Nephron progenitor cell (in vitro differentiated cells): ENCODE results near the gene ARGLU1.

Experiments
- DNase-seq: peaks from one replicate; pipeline ENCODE4 v3.0.0; 2021
- H3K27ac Mint-ChIP-seq: 2 replicates; pipeline ENCODE4 v1.8.0; 2021; ENCODE audit warnings: mild to moderate bottlenecking, moderate library complexity, mixed read lengths
- H3K27me3 Mint-ChIP-seq: 2 replicates; pipeline ENCODE4 v1.8.0; 2021; ENCODE audit warnings: mild to moderate bottlenecking, low read depth, mixed read lengths; ENCODE audit not compliant: poor library complexity
- H3K36me3 Mint-ChIP-seq: 2 replicates; pipeline ENCODE4 v1.8.0; 2021; ENCODE audit warnings: low read depth, mixed read lengths
- H3K4me1 Mint-ChIP-seq: 2 replicates; pipeline ENCODE4 v1.8.0; 2021; ENCODE audit warnings: mixed read lengths
- H3K4me3 Mint-ChIP-seq: 2 replicates; pipeline ENCODE4 v1.8.0; 2021; ENCODE audit warnings: mild to moderate bottlenecking, moderate library complexity, mixed read lengths
- H3K9me3 Mint-ChIP-seq: 2 replicates; pipeline ENCODE4 v1.8.0; 2021; ENCODE audit warnings: mild to moderate bottlenecking, moderate library complexity, mixed read lengths
- TF ChIP-seq, protein P1 (sequence below): fragments of 200-600 bp; sonication (generic); IDR thresholded peaks from 2 replicates; pipeline ENCODE4 v1.5.0; 2021; ENCODE audit warnings: antibody characterized with exemption

Gene ARGLU1

DNA sequence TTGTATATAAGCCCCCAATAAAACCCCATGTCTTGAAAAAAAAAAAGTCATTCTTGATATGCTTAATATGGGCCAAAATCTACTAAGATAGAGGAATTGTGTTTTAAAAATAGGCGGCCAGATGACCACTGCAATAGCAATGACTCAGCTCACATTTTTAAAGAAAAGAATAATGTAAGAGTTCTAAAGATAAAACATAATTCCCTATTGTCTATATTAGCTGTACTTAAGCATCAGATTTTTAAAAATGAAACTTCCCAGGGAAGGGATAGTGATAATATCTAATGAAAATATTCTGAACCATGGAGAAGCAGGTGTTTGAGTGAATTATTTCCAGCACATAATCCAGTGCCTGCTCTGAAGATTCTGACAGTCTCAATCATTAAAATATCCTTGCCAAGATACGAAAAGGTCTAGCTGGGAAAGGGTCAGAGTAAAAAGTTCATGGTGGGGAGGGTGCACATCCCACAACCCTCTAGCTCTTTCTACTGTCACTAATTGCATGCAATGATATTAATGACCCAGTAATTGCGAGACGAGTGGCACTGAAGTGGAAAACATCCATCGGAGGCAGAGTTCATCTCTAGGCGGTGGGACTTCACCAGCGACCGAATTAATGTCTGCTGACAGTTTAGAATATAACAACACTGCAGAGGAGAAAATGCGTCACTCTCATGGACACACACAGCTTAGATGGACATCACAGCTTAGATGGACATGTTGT lies 64.0 kb downstream of the ARGLU1 start:
- Mint-ChIP-seq H3K36me3 (peaks cover 82% of the 10 kb centered on the region), H3K27ac (peak overlapping the region; percentile 58), H3K4me3 (no peak overlapping the region), H3K9me3 (no peaks in the 10 kb centered on the region), H3K27me3 (no peaks in the 10 kb centered on the region), H3K4me1 (peaks cover 71% of the 10 kb centered on the region)
- no peak for DNase-seq
- TF ChIP-seq, protein P1, sequence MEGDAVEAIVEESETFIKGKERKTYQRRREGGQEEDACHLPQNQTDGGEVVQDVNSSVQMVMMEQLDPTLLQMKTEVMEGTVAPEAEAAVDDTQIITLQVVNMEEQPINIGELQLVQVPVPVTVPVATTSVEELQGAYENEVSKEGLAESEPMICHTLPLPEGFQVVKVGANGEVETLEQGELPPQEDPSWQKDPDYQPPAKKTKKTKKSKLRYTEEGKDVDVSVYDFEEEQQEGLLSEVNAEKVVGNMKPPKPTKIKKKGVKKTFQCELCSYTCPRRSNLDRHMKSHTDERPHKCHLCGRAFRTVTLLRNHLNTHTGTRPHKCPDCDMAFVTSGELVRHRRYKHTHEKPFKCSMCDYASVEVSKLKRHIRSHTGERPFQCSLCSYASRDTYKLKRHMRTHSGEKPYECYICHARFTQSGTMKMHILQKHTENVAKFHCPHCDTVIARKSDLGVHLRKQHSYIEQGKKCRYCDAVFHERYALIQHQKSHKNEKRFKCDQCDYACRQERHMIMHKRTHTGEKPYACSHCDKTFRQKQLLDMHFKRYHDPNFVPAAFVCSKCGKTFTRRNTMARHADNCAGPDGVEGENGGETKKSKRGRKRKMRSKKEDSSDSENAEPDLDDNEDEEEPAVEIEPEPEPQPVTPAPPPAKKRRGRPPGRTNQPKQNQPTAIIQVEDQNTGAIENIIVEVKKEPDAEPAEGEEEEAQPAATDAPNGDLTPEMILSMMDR = no peak

DNA sequence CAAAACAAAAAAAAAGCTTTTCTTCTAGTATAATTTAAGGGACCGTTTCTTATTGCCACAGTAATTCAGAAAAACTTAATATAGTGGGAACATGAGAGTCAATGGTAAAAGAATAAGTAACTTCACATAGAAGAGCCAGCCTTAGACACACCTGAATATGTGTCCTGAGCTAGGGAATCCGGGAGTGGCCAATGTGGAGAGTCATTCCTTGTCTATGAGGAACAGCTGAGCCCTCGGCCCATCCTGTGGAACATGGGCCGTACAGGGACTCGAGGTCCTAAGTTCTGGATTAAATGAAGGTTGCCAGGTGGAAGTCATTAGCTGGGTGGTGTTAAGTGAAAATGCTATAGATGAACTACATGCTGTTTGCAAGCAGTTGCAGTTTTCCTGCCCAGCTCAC lies 64.7 kb downstream of the ARGLU1 start:
- DNase-seq = no peak
- peaks cover 72% of the 10 kb centered on the region for H3K4me1 Mint-ChIP-seq
- no peaks in the 10 kb centered on the region for H3K27me3 Mint-ChIP-seq
- peak overlapping the region; percentile 58 for H3K27ac Mint-ChIP-seq
- no peak overlapping the region for H3K4me3 Mint-ChIP-seq
- no peaks in the 10 kb centered on the region for H3K9me3 Mint-ChIP-seq
- TF ChIP-seq, protein P1 = no peak
- H3K36me3 Mint-ChIP-seq = peaks cover 76% of the 10 kb centered on the region

DNA sequence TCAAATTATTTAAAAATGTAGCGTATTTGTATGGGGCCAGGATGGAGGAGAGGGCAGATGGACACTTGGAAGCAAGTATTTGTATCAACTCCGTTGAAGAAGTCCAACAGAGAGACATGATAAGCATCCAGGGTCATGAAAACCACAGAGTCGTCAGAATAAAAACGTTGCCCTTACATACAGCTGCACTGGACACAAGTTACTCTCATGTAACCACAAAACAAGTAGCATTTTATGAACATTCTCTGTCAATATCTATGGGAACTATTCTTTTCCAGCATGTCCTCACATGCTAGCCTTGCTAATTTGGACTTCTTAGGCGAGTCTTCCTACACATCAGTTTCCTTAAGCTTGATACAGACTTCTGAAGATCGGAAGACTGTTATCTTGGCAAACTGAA lies 67.5 kb downstream of the ARGLU1 start:
- no peaks in the 10 kb centered on the region for H3K9me3 Mint-ChIP-seq
- DNase-seq = no peak
- H3K4me1 Mint-ChIP-seq = peaks cover 88% of the 10 kb centered on the region
- TF ChIP-seq, protein P1 = no peak
- H3K27ac Mint-ChIP-seq = peak overlapping the region; percentile 80
- H3K36me3 Mint-ChIP-seq = peaks cover 64% of the 10 kb centered on the region
- no peaks in the 10 kb centered on the region for H3K27me3 Mint-ChIP-seq
- H3K4me3 Mint-ChIP-seq = no peak overlapping the region

DNA sequence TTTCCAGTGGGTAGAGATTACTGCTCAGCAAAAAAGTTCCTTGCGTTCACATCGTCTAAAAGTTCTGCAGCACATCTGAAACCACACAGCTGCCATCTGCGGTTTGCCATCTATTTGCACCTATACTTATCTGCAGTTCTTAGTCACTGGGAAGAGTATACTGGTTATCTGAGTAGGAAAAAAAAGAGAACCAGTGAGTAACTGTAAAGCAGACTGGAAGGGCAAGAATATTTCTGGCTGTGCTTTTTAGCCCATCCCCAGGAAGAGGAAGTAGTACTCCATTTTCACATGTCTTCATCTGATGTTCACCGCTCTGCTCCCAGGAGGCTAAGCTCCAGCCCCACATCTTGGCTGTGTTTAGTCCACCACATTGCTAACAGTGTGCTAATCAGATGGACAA lies 68.0 kb downstream of the ARGLU1 start:
- no peaks in the 10 kb centered on the region for H3K27me3 Mint-ChIP-seq
- peaks cover 62% of the 10 kb centered on the region for H3K36me3 Mint-ChIP-seq
- peak overlapping the region; percentile 80 for H3K27ac Mint-ChIP-seq
- TF ChIP-seq, protein P1 = no peak
- no peak for DNase-seq
- no peak overlapping the region for H3K4me3 Mint-ChIP-seq
- H3K9me3 Mint-ChIP-seq = no peaks in the 10 kb centered on the region
- H3K4me1 Mint-ChIP-seq = peaks cover 84% of the 10 kb centered on the region

DNA sequence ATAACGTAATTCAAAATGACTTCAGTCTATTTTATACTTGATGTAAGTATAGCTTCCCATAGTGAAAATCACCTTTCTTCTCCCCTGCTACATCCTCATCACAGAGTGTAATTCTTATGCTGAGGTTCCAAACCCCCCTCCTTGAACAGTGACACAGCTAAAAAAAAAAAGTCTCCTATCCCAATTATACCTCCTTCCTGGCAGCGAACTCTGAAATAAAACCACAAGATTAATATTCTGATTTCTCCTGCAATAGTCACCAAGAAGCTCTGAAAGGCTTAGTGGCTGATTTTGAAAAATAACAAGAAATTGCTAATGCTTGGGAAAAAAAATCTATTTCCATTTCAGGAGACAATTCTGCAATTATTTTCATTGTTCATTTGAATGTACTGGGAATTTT lies 68.8 kb downstream of the ARGLU1 start:
- peaks cover 80% of the 10 kb centered on the region for H3K4me1 Mint-ChIP-seq
- no peaks in the 10 kb centered on the region for H3K9me3 Mint-ChIP-seq
- peaks cover 60% of the 10 kb centered on the region for H3K36me3 Mint-ChIP-seq
- H3K4me3 Mint-ChIP-seq = peak overlapping the region; percentile 49
- TF ChIP-seq, protein P1 = no peak
- peak overlapping the region; percentile 68 for H3K27ac Mint-ChIP-seq
- DNase-seq = no peak
- no peaks in the 10 kb centered on the region for H3K27me3 Mint-ChIP-seq

DNA sequence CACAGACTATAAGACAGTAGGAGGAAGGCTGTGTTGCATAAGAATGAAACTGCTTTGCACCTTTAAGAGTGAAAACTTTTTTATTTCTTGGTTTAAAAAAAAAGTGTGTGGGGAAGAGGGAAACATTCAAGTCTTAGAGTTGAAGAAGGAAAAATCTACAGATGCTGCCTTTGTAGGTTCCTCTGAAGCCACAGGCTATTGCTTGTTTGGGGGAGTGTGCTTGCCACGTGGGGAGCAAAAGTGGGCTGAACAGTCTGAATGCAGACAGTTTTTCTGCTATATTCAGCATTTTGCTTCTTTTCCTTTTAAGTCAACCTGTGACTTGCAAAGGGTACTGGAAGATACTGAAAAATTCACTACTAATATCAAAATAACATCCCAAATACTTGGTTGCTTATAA lies 69.4 kb downstream of the ARGLU1 start:
- Mint-ChIP-seq H3K36me3 (peaks cover 60% of the 10 kb centered on the region), H3K4me3 (peak overlapping the region; percentile 23), H3K4me1 (peaks cover 80% of the 10 kb centered on the region), H3K27ac (peak overlapping the region; percentile 68), H3K9me3 (no peaks in the 10 kb centered on the region), H3K27me3 (no peaks in the 10 kb centered on the region)
- TF ChIP-seq, protein P1 = no peak
- no peak for DNase-seq
